Liver (tissue), 9 donors: ENCODE results near the gene EPHB6. TPM values are rescaled to one million over a fixed set of nuclear protein-coding genes. Genes with fewer than 3 reads are reported as not detected.

Experiments used
- DNase-seq: peaks from one replicate; pipeline ENCODE4 v3.0.0-alpha.2; 2017; ENCODE audit warnings: low spot score
- H3K27ac ChIP-seq, 2 donors: one replicate each; pipeline ENCODE4 v1.7.0; 2013; ENCODE audit warnings: inconsistent platforms in 2 of 2, low read length in 2 of 2, control low read depth in 1 of 2, low read depth in 1 of 2, mild to moderate bottlenecking in 1 of 2
- H3K27me3 ChIP-seq, 4 donors: one replicate each; pipeline versions ENCODE4 v1.6.1 to v1.7.0; 2013; ENCODE audit warnings: low read length in 3 of 4, inconsistent platforms in 1 of 4, mild to moderate bottlenecking in 1 of 4, moderate library complexity in 1 of 4; ENCODE audit not compliant: control insufficient read depth in 4 of 4, insufficient read depth in 4 of 4
- H3K36me3 ChIP-seq, 4 donors: one replicate each; pipeline versions ENCODE4 v1.6.1 to v1.7.0; 2013; ENCODE audit warnings: low read length in 3 of 4, mild to moderate bottlenecking in 3 of 4, low read depth in 1 of 4, moderate library complexity in 1 of 4; ENCODE audit not compliant: control insufficient read depth in 4 of 4, insufficient read depth in 3 of 4
- H3K4me1 ChIP-seq, 4 donors: one replicate each; pipeline versions ENCODE4 v1.6.1 to v1.7.0; 2013; ENCODE audit warnings: low read length in 3 of 4, mild to moderate bottlenecking in 3 of 4, moderate library complexity in 1 of 4; ENCODE audit not compliant: control insufficient read depth in 4 of 4, insufficient read depth in 4 of 4
- H3K4me3 ChIP-seq, 3 donors: one replicate each; pipeline versions ENCODE4 v1.6.1 to v1.7.0; 2013; ENCODE audit warnings: low read length in 3 of 3, control low read depth in 1 of 3, low read depth in 1 of 3, mild to moderate bottlenecking in 1 of 3
- H3K9ac ChIP-seq, 2 donors: one replicate each; pipeline ENCODE4 v1.7.0; 2013; ENCODE audit warnings: low read length in 2 of 2, mild to moderate bottlenecking in 2 of 2, moderate library complexity in 2 of 2, control low read depth in 1 of 2, low read depth in 1 of 2
- H3K9me3 ChIP-seq, 4 donors: one replicate each; pipeline versions ENCODE4 v1.6.1 to v1.7.0; 2013; ENCODE audit warnings: low read length in 3 of 4; ENCODE audit not compliant: control insufficient read depth in 4 of 4
- EGR1 ChIP-seq, 2 donors: IDR thresholded peaks; 2 replicates each; pipeline ENCODE4 v1.6.1; 2016 to 2018; ENCODE audit warnings: antibody characterized with exemption in 2 of 2, low read depth in 2 of 2
- FOXA1 ChIP-seq: IDR thresholded peaks from 2 replicates; pipeline ENCODE4 v1.6.1; 2016; ENCODE audit warnings: antibody characterized with exemption
- FOXA2 ChIP-seq: IDR thresholded peaks from 2 replicates; pipeline ENCODE4 v1.6.1; 2016; ENCODE audit warnings: antibody characterized with exemption
- GABPA ChIP-seq, 2 donors: IDR thresholded peaks in 1 of 2; conservative IDR thresholded peaks in 1 of 2; 2 replicates each; pipeline ENCODE4 v1.6.1; 2016; ENCODE audit warnings: antibody characterized with exemption in 2 of 2, mild to moderate bottlenecking in 1 of 2, moderate library complexity in 1 of 2
- HNF4A ChIP-seq, 2 donors: conservative IDR thresholded peaks; 2 replicates each; pipeline ENCODE4 v1.6.1; 2016; ENCODE audit warnings: antibody characterized with exemption in 2 of 2, mild to moderate bottlenecking in 2 of 2
- JUND ChIP-seq, 2 donors: IDR thresholded peaks; 2 replicates each; pipeline ENCODE4 v1.6.1; 2016; ENCODE audit warnings: antibody characterized with exemption in 2 of 2
- RAD21 ChIP-seq, 2 donors: IDR thresholded peaks; 2 replicates each; pipeline ENCODE4 v1.6.1; 2016; ENCODE audit warnings: antibody characterized with exemption in 2 of 2, mild to moderate bottlenecking in 2 of 2
- REST ChIP-seq: IDR thresholded peaks from 2 replicates; pipeline ENCODE4 v1.6.1; 2016; ENCODE audit warnings: antibody characterized with exemption, mild to moderate bottlenecking
- RXRA ChIP-seq, 2 donors: IDR thresholded peaks; 2 replicates each; pipeline ENCODE4 v1.6.1; 2017 to 2018; ENCODE audit warnings: antibody characterized with exemption in 2 of 2, mild to moderate bottlenecking in 1 of 2
- SP1 ChIP-seq: IDR thresholded peaks from 2 replicates; pipeline ENCODE4 v1.6.1; 2018; ENCODE audit warnings: antibody characterized with exemption, mild to moderate bottlenecking
- YY1 ChIP-seq: IDR thresholded peaks from 2 replicates; pipeline ENCODE4 v1.6.1; 2016; ENCODE audit warnings: antibody characterized with exemption, mild to moderate bottlenecking
- ZBTB33 ChIP-seq: IDR thresholded peaks from 2 replicates; pipeline ENCODE4 v1.6.1; 2016; ENCODE audit warnings: antibody characterized with exemption
- WGBS: extraction: QIAGEN DNeasy Blood & Tissue Kit; methylation state at CpG from one replicate; pipeline ENCODE4 v1.1.7; 2013; 5-methylcytosine and 5-hydroxymethylcytosine counted together
- polyA plus RNA-seq, 2 donors: library from polyadenylated mRNA; stranded (reverse) in 1 of 2; unstranded in 1 of 2; fragments of 200-250 nt in 1 of 2; fragments of >200 nt in 1 of 2; fragmentation: Nextera tagmentation in 1 of 2; extraction: Ambion mirVana in 1 of 2; gene quantifications; one replicate each; pipeline versions ENCODE4 v1.2.1 to v1.2.3, GENCODE V29; 2013 to 2015
- total RNA-seq, 2 donors: library from RNA; depleted of rRNA; stranded (reverse); fragments of >200 nt; gene quantifications; one replicate each; pipeline ENCODE4 v1.2.3, GENCODE V29; 2014
- TF ChIP-seq, protein P1 (sequence below): fragments of 150-350 bp; IDR thresholded peaks from 2 replicates; pipeline ENCODE4 v1.5.1; 2017; ENCODE audit warnings: improper control_type of control experiment, low read depth, low read length; ENCODE audit not compliant: missing input control
- TF ChIP-seq, protein P2 (sequence below): IDR thresholded peaks from 2 replicates; pipeline ENCODE4 v1.6.1; 2016; ENCODE audit warnings: antibody characterized with exemption
- TF ChIP-seq, protein P3 (sequence below): IDR thresholded peaks from 2 replicates; pipeline ENCODE4 v1.6.1; 2016; ENCODE audit warnings: antibody characterized with exemption
- donor health status: healthy.
- donor health status: healthy.
- donor health status: healthy.
- donor health status: healthy.
- donor health status: healthy.

The EPHB6 gene
- total and polyA plus RNA-seq, 4 donors, result 1.2 to 4.3 (median 2.0) TPM

DNA sequence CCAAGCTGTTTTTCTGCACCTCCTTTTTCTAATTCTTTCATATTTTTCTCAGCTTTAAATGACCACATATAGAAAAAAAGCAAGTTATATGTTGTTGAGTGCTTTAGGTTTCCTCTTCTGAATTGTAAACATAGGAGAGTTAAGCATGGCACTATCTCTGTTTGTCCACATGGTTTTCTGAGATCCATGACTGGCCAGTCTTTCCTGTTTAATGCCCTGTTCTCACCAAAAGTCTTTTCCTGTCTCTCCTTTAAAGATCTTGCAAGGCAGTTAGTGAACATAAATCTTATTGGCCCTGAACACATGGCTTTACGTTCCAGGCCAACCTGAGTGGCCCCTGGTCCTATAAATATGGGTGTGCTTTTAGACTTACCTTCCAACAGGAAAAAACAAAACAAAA lies 59.2 kb downstream of the EPHB6 start:
- no peak for DNase-seq
- H3K9me3 ChIP-seq, result no peaks in the 10 kb centered on the region
- H3K4me1 ChIP-seq, result no peaks in the 10 kb centered on the region
- no peak overlapping the region for H3K9ac ChIP-seq
- H3K27me3 ChIP-seq, result peaks cover 0 to 3% (median 0%) of the 10 kb centered on the region in 4 donors
- no peak overlapping the region for H3K4me3 ChIP-seq
- H3K36me3 ChIP-seq, result no peaks in the 10 kb centered on the region
- TF ChIP-seq, protein P1, sequence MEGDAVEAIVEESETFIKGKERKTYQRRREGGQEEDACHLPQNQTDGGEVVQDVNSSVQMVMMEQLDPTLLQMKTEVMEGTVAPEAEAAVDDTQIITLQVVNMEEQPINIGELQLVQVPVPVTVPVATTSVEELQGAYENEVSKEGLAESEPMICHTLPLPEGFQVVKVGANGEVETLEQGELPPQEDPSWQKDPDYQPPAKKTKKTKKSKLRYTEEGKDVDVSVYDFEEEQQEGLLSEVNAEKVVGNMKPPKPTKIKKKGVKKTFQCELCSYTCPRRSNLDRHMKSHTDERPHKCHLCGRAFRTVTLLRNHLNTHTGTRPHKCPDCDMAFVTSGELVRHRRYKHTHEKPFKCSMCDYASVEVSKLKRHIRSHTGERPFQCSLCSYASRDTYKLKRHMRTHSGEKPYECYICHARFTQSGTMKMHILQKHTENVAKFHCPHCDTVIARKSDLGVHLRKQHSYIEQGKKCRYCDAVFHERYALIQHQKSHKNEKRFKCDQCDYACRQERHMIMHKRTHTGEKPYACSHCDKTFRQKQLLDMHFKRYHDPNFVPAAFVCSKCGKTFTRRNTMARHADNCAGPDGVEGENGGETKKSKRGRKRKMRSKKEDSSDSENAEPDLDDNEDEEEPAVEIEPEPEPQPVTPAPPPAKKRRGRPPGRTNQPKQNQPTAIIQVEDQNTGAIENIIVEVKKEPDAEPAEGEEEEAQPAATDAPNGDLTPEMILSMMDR, result no peak
- TF ChIP-seq ZBTB33 (no peak), JUND (IDR thresholded peaks at IDR 0.05) (no peak), REST (no peak), RXRA (IDR thresholded peaks at IDR 0.05) (no peak), YY1 (no peak)
- H3K27ac ChIP-seq, result no peak overlapping the region
- 70% methylated on average over 1 of the region's 1 CpG for WGBS

DNA sequence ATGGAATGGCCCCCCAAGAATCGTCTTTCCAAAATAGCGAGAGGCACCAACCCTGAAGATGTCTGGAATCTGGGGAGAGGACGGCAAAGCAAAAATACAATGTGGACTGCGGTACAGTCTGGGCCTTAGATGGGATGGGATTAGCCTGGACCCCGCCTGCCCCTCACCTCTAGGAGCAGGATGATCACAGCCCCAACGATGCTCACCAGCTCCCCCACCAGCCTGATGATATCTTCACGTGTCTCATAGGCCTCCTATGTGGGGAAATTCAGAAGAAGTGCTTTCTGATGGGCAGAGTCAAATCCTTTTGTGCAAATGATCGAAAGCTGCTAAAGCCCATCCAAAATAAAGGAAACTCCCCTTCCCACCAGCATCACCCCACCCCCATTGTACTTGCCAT lies 60.4 kb downstream of the EPHB6 start:
- Histone ChIP-seq H3K36me3 (no peaks in the 10 kb centered on the region), H3K4me3 (no peak overlapping the region), H3K9ac (no peak overlapping the region), H3K27ac (no peak overlapping the region), H3K27me3 (peaks cover 0 to 3% (median 0%) of the 10 kb centered on the region in 4 donors), H3K4me1 (no peaks in the 10 kb centered on the region), H3K9me3 (no peaks in the 10 kb centered on the region)
- TF ChIP-seq SP1 (no peak), HNF4A (conservative IDR thresholded peaks at IDR 0.05) (no peak), RXRA (IDR thresholded peaks at IDR 0.05) (no peak), FOXA2 (no peak), FOXA1 (no peak), EGR1 (IDR thresholded peaks at IDR 0.05; ENCODE audit: low read depth in 2 of 2) (no peak), JUND (IDR thresholded peaks at IDR 0.05) (no peak), YY1 (no peak), GABPA (IDR thresholded peaks at IDR 0.05 in 1 of 2, conservative IDR thresholded peaks at IDR 0.05 in 1 of 2) (no peak), RAD21 (IDR thresholded peaks at IDR 0.05) (no peak), ZBTB33 (no peak), REST (no peak)
- TF ChIP-seq, protein P2, sequence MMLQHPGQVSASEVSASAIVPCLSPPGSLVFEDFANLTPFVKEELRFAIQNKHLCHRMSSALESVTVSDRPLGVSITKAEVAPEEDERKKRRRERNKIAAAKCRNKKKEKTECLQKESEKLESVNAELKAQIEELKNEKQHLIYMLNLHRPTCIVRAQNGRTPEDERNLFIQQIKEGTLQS, result no peak
- TF ChIP-seq, protein P3, sequence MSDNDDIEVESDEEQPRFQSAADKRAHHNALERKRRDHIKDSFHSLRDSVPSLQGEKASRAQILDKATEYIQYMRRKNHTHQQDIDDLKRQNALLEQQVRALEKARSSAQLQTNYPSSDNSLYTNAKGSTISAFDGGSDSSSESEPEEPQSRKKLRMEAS, result no peak
- DNase-seq, result no peak
- 83% methylated on average over 8 of the region's 8 CpGs for WGBS
